Peyer's patch (tissue), 4 donors: ENCODE results near the gene DNHD1. TPM values are rescaled to one million over a fixed set of nuclear protein-coding genes. Genes with fewer than 3 reads are reported as not detected.

Source experiments
- DNase-seq, 3 donors: peaks; one replicate each; pipeline ENCODE4 v3.0.0-alpha.2; 2017 to 2019
- H3K27ac ChIP-seq, 4 donors: fragments of 200-600 bp; sonication (generic); one replicate each; pipeline ENCODE4 v1.5.1; 2016 to 2019
- H3K27me3 ChIP-seq, 2 donors: fragments of 200-600 bp; sonication (generic); one replicate each; pipeline ENCODE4 v1.5.1; 2019
- H3K36me3 ChIP-seq, 3 donors: fragments of 200-600 bp; sonication (generic); one replicate each; pipeline ENCODE4 v1.5.1; 2016 to 2019
- H3K4me1 ChIP-seq, 4 donors: fragments of 200-600 bp; sonication (generic); one replicate each; pipeline ENCODE4 v1.5.1; 2016 to 2019
- H3K4me3 ChIP-seq, 4 donors: fragments of 200-600 bp; sonication (generic); 1 replicate in 3 of 4; 2 replicates in 1 of 4; pipeline ENCODE4 v1.5.1; 2016 to 2019; ENCODE audit warnings: mild to moderate bottlenecking in 1 of 4
- H3K9me3 ChIP-seq, 4 donors: fragments of 200-600 bp; sonication (generic); one replicate each; pipeline ENCODE4 v1.5.1; 2016 to 2019; ENCODE audit warnings: mild to moderate bottlenecking in 1 of 4
- CTCF ChIP-seq, 6 experiments: fragments of 450-650 bp in 4 of 6; fragments of 200-600 bp in 2 of 6; sonication (generic) in 1 of 6; IDR thresholded peaks; one replicate each; pipeline ENCODE4 v1.5.1; 2017 to 2019; ENCODE audit warnings: antibody characterized with exemption in 6 of 6, mild to moderate bottlenecking in 3 of 6, moderate library complexity in 1 of 6
- POLR2A ChIP-seq, 2 donors: fragments of 450-650 bp; IDR thresholded peaks; one replicate each; pipeline ENCODE4 v1.5.1; 2017; ENCODE audit warnings: antibody characterized with exemption in 2 of 2, mild to moderate bottlenecking in 2 of 2, moderate library complexity in 2 of 2
- total RNA-seq, 4 donors: library from RNA; depleted of rRNA; stranded (reverse); fragments of >200 nt; gene quantifications; one replicate each; pipeline ENCODE4 v1.1.0, GENCODE V29; 2016

DNHD1 gene
- total RNA-seq, 4 donors from 2014 or later: 23.5 to 64.4 (median 52.0) TPM

GRCh38 chr11:6545917-6546605 lies 49.0 kb downstream of the DNHD1 start:
- H3K4me1 ChIP-seq: no peaks in the 10 kb centered on the region

GRCh38 chr11:6546735-6547134 lies 49.7 kb downstream of the DNHD1 start:
- peaks cover 0 to 15% (median 0%) of the 10 kb centered on the region in 3 donors for H3K36me3 ChIP-seq
- H3K27ac ChIP-seq: no peak overlapping the region
- no peak overlapping the region for H3K4me3 ChIP-seq
- no peaks in the 10 kb centered on the region for H3K9me3 ChIP-seq
- no peak for DNase-seq
- no peaks in the 10 kb centered on the region for H3K27me3 ChIP-seq
- H3K4me1 ChIP-seq: no peaks in the 10 kb centered on the region
- TF ChIP-seq CTCF (IDR thresholded peaks at IDR 0.05): no peak
- TF ChIP-seq POLR2A (IDR thresholded peaks at IDR 0.05): no peak

More at GRCh38 chr11:6545917-6546605, 49.0 kb downstream of the DNHD1 start:
- peak in 1 of 3 donors; percentile 37 for DNase-seq
- Histone ChIP-seq H3K27ac (no peak overlapping the region), H3K36me3 (peaks cover 0 to 15% (median 0%) of the 10 kb centered on the region in 3 donors), H3K27me3 (no peaks in the 10 kb centered on the region), H3K9me3 (no peaks in the 10 kb centered on the region), H3K4me3 (no peak overlapping the region)
- TF ChIP-seq POLR2A (IDR thresholded peaks at IDR 0.05): no peak
- no peak for TF ChIP-seq CTCF (IDR thresholded peaks at IDR 0.05)

- no peak overlapping the region for H3K27ac ChIP-seq
Observed at GRCh38 chr11:6547177-6547576, 50.1 kb downstream of the DNHD1 start.

GRCh38 chr11:6548121-6548520 lies 51.0 kb downstream of the DNHD1 start:
- no peak for DNase-seq
- Histone ChIP-seq H3K36me3 (peaks cover 0 to 15% (median 0%) of the 10 kb centered on the region in 3 donors), H3K4me3 (no peak overlapping the region), H3K27ac (no peak overlapping the region), H3K4me1 (no peaks in the 10 kb centered on the region), H3K9me3 (no peaks in the 10 kb centered on the region), H3K27me3 (no peaks in the 10 kb centered on the region)
- no peak for TF ChIP-seq CTCF (IDR thresholded peaks at IDR 0.05)
- no peak for TF ChIP-seq POLR2A (IDR thresholded peaks at IDR 0.05)

More at GRCh38 chr11:6547177-6547576, 50.1 kb downstream of the DNHD1 start:
- Histone ChIP-seq H3K4me1 (no peaks in the 10 kb centered on the region), H3K9me3 (no peaks in the 10 kb centered on the region), H3K4me3 (no peak overlapping the region), H3K27me3 (no peaks in the 10 kb centered on the region), H3K36me3 (peaks cover 0 to 15% (median 0%) of the 10 kb centered on the region in 3 donors)
- no peak for DNase-seq
- TF ChIP-seq POLR2A (IDR thresholded peaks at IDR 0.05) (no peak), CTCF (IDR thresholded peaks at IDR 0.05) (no peak)

GRCh38 chr11:6548641-6549040 lies 51.6 kb downstream of the DNHD1 start:
- H3K27ac ChIP-seq: no peak overlapping the region
- TF ChIP-seq CTCF (IDR thresholded peaks at IDR 0.05): no peak
- no peak for TF ChIP-seq POLR2A (IDR thresholded peaks at IDR 0.05)
- no peaks in the 10 kb centered on the region for H3K27me3 ChIP-seq
- DNase-seq: no peak
- no peak overlapping the region for H3K4me3 ChIP-seq
- no peaks in the 10 kb centered on the region for H3K4me1 ChIP-seq
- H3K36me3 ChIP-seq: peaks cover 0 to 15% (median 0%) of the 10 kb centered on the region in 3 donors
- no peaks in the 10 kb centered on the region for H3K9me3 ChIP-seq
